OCI-LY3 (cell line): Measurements from ENCODE around the gene ATP4B.

Experiments used
- H2AFZ ChIP-seq: fragments of 200-600, 300-600 bp; shearing (Covaris generic); 2 replicates; pipeline ENCODE4 v1.6.0; 2014; ENCODE audit warnings: antibody characterized with exemption, low read depth, low read length
- H3K27ac ChIP-seq: fragments of 200-600, 300-600 bp; sonication (generic); 2 replicates; pipeline ENCODE4 v1.5.1; 2014; ENCODE audit warnings: mild to moderate bottlenecking, low read length, moderate library complexity, mixed read lengths
- H3K27me3 ChIP-seq: fragments of 200-600, 300-600 bp; sonication (generic); 2 replicates; pipeline ENCODE4 v1.6.1; 2014; ENCODE audit warnings: low read depth, low read length, mixed read lengths
- H3K36me3 ChIP-seq: fragments of 200-600, 300-600 bp; sonication (generic); replicated peaks from 2 replicates; pipeline ENCODE3; 2014; ENCODE audit warnings: low read depth, low read length, mixed read lengths
- H3K4me1 ChIP-seq: fragments of 300-600, 200-600 bp; sonication (generic); 2 replicates; pipeline ENCODE4 v1.6.1; 2014; ENCODE audit warnings: low read length, mixed read lengths
- H3K4me2 ChIP-seq: fragments of 200-600, 300-600 bp; sonication (generic); 2 replicates; pipeline ENCODE4 v1.6.1; 2014; ENCODE audit warnings: low read length, mixed read lengths
- H3K4me3 ChIP-seq: fragments of 300-600, 200-600 bp; sonication (generic); 2 replicates; pipeline ENCODE4 v1.5.1; 2014; ENCODE audit warnings: antibody characterized with exemption, mild to moderate bottlenecking, low read length, moderate library complexity
- H3K79me2 ChIP-seq: fragments of 300-600, 200-600 bp; shearing (Covaris generic); 2 replicates; pipeline ENCODE4 v1.6.1; 2014; ENCODE audit warnings: mild to moderate bottlenecking, low read length, mixed read lengths
- H3K9ac ChIP-seq: fragments of 300-600, 200-600 bp; shearing (Covaris generic); 2 replicates; pipeline ENCODE4 v1.6.0; 2014; ENCODE audit warnings: mild to moderate bottlenecking, low read length, moderate library complexity
- H3K9me3 ChIP-seq: fragments of 200-600, 300-600 bp; shearing (Covaris generic); 2 replicates; pipeline ENCODE4 v1.6.1; 2014; ENCODE audit warnings: low read length, mixed read lengths; ENCODE audit not compliant: insufficient read depth
- H4K20me1 ChIP-seq: fragments of 200-600, 300-600 bp; sonication (generic); 2 replicates; pipeline ENCODE4 v1.6.1; 2016; ENCODE audit warnings: low read length, mixed read lengths; ENCODE audit not compliant: insufficient read depth
- CTCF ChIP-seq: fragments of 200-600, 300-600 bp; sonication (generic); IDR thresholded peaks from 2 replicates; pipeline ENCODE4 v1.5.1; 2014; ENCODE audit warnings: antibody characterized with exemption, low read length, low read depth
- EZH2phosphoT487 ChIP-seq: fragments of 200-600 bp; shearing (Covaris generic); IDR thresholded peaks from 2 replicates; pipeline ENCODE4 v1.6.1; 2018; ENCODE audit warnings: antibody characterized with exemption, mixed run types, low read depth

The ATP4B gene

GRCh38 chr13:113646376-113646775 is 11.6 kb downstream of the ATP4B start:
- H3K4me3 ChIP-seq, result no peak overlapping the region
- TF ChIP-seq CTCF (no peak), EZH2phosphoT487 (no peak)
- no peaks in the 10 kb centered on the region for H3K79me2 ChIP-seq
- no peak overlapping the region for H2AFZ ChIP-seq
- no peaks in the 10 kb centered on the region for H3K9me3 ChIP-seq
- no peak overlapping the region for H3K4me2 ChIP-seq
- H4K20me1 ChIP-seq, result no peaks in the 10 kb centered on the region
- H3K9ac ChIP-seq, result no peak overlapping the region
- no peak overlapping the region for H3K27ac ChIP-seq
- H3K4me1 ChIP-seq, result no peaks in the 10 kb centered on the region
- peaks cover 27% of the 10 kb centered on the region for H3K36me3 ChIP-seq
- no peaks in the 10 kb centered on the region for H3K27me3 ChIP-seq

GRCh38 chr13:113645329-113645728 is 12.7 kb downstream of the ATP4B start:
- Histone ChIP-seq H3K79me2 (no peaks in the 10 kb centered on the region), H3K27ac (no peak overlapping the region), H4K20me1 (no peaks in the 10 kb centered on the region), H3K9ac (no peak overlapping the region), H3K4me2 (no peak overlapping the region), H3K36me3 (peaks cover 32% of the 10 kb centered on the region), H3K4me3 (no peak overlapping the region), H3K9me3 (no peaks in the 10 kb centered on the region), H2AFZ (no peak overlapping the region), H3K27me3 (no peaks in the 10 kb centered on the region), H3K4me1 (no peaks in the 10 kb centered on the region)
- TF ChIP-seq CTCF, result no peak
- TF ChIP-seq EZH2phosphoT487, result no peak

GRCh38 chr13:113644800-113645199 is 13.2 kb downstream of the ATP4B start:
- Histone ChIP-seq H3K9me3 (no peaks in the 10 kb centered on the region), H3K4me1 (no peaks in the 10 kb centered on the region), H2AFZ (no peak overlapping the region), H3K9ac (no peak overlapping the region), H3K4me2 (no peak overlapping the region), H3K4me3 (no peak overlapping the region), H4K20me1 (no peaks in the 10 kb centered on the region), H3K36me3 (peaks cover 35% of the 10 kb centered on the region), H3K27me3 (no peaks in the 10 kb centered on the region), H3K79me2 (no peaks in the 10 kb centered on the region), H3K27ac (no peak overlapping the region)
- TF ChIP-seq CTCF, result no peak
- no peak for TF ChIP-seq EZH2phosphoT487

GRCh38 chr13:113643593-113643992 is 14.4 kb downstream of the ATP4B start:
- TF ChIP-seq CTCF (no peak), EZH2phosphoT487 (no peak)
- no peak overlapping the region for H3K4me2 ChIP-seq
- H3K4me3 ChIP-seq, result no peak overlapping the region
- no peak overlapping the region for H3K27ac ChIP-seq
- no peak overlapping the region for H2AFZ ChIP-seq
- no peaks in the 10 kb centered on the region for H3K9me3 ChIP-seq
- no peaks in the 10 kb centered on the region for H3K4me1 ChIP-seq
- no peaks in the 10 kb centered on the region for H3K27me3 ChIP-seq
- H4K20me1 ChIP-seq, result no peaks in the 10 kb centered on the region
- 0 out of 2 replicates have a peak, but pooled peaks cover 4% of the 10 kb centered on the region for H3K79me2 ChIP-seq
- H3K36me3 ChIP-seq, result peaks cover 38% of the 10 kb centered on the region
- no peak overlapping the region for H3K9ac ChIP-seq
